ENCODE data around the gene PAX5.

The PAX5 gene

GRCh38 chr9:36987891-36988290 is 46.2 kb downstream of the PAX5 start:
- no peak for DNase-seq (ENCODE audit: low read depth in 2 of 2)

DNA sequence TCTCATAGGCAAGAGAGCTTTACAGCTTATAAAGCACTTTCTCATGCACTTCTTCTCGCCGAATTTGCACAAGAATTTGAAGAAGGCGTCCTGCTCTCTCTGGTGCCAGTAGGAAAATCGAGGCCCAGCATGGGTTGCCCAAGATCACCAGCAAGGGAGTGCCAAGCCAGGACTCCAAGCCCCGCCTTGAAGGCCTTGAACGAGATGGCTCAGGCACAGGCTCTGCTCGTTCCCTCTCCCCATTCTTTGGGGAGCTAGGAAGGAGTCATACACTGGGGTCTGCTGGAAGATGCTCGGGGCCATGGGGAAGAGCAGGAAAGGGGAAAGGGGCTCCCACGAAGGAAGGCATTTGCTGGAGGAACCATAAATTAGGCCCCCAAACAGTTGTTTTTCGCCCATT is 46.7 kb downstream of the PAX5 start:
- DNase-seq (ENCODE audit: low read depth in 2 of 2), result no peak

- no peak for DNase-seq (ENCODE audit: low read depth in 2 of 2)
These were observed 47.3 kb downstream of the PAX5 start for GRCh38 chr9:36986468-36987408.

- DNase-seq (ENCODE audit: low read depth in 2 of 2), result no peak
These were observed 48.1 kb downstream of the PAX5 start for GRCh38 chr9:36985769-36986467.

- DNase-seq (ENCODE audit: low read depth in 2 of 2), result no peak
These were observed 48.9 kb downstream of the PAX5 start for GRCh38 chr9:36985061-36985768.

- no peak for DNase-seq (ENCODE audit: low read depth in 2 of 2)
These were observed 53.7 kb downstream of the PAX5 start for GRCh38 chr9:36980148-36980974.

DNA sequence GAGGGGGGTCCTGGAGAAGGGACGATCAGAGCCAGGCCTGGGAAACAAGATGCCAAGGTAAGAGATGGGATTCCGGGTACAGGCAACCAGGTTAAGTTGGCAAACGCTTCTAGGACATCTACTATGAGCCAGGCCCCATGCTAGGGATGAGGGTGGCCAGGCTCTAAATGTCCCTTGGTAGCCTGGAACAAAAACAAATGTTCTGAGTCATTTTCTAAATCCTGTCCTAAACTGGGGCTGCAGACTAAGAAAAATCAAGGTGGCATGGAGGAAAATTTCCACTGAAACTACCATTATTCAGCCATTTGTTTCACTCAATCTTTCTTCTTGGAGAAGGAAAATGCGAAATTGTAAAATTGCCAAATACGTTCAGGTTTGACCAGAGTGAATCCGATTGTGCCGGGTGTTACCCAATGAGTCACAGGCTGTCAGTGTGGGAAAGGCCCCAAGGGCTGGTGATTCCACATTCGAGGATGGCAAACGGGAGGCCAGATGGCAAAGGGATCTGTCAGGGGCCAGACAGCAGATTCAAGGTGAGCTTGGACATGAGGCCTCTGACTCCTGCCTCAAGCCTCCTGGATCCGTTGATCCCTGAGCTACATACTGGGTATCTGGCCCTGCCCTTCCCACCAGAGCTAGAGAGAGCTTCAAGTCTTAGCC is 57.6 kb downstream of the PAX5 start:
- no peak for DNase-seq (ENCODE audit: low read depth in 2 of 2)

GRCh38 chr9:36974731-36975130 is 59.3 kb downstream of the PAX5 start:
- no peak for DNase-seq (ENCODE audit: low read depth in 2 of 2)

DNA sequence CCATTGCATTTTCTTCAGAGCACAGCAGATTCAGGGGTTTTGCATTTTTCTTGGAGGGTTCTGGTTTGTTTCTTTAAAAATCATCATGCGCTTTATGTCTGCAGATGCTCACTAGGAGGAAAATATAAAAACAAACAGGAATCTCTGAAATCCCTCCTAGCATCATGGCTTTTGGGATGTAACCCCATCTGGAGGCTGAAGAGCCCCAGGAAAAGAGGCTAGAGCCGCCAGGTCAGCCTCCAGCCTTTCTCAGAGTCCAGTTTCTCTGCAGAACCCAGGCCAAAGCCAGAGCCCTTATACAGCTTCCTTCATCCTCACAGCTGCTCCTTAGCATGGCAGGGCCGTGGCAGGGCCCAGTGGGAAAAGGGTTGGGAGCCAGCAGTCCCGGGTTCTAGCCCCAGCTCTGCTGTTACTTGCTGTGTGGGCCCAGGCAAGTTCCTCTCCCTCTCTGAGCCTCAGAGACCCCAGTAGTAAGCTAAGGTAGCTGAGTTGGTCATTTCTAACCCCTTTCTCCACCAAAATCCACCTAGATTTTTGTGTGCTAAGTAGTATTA is 62.1 kb downstream of the PAX5 start:
- no peak for DNase-seq (ENCODE audit: low read depth in 2 of 2)

DNA sequence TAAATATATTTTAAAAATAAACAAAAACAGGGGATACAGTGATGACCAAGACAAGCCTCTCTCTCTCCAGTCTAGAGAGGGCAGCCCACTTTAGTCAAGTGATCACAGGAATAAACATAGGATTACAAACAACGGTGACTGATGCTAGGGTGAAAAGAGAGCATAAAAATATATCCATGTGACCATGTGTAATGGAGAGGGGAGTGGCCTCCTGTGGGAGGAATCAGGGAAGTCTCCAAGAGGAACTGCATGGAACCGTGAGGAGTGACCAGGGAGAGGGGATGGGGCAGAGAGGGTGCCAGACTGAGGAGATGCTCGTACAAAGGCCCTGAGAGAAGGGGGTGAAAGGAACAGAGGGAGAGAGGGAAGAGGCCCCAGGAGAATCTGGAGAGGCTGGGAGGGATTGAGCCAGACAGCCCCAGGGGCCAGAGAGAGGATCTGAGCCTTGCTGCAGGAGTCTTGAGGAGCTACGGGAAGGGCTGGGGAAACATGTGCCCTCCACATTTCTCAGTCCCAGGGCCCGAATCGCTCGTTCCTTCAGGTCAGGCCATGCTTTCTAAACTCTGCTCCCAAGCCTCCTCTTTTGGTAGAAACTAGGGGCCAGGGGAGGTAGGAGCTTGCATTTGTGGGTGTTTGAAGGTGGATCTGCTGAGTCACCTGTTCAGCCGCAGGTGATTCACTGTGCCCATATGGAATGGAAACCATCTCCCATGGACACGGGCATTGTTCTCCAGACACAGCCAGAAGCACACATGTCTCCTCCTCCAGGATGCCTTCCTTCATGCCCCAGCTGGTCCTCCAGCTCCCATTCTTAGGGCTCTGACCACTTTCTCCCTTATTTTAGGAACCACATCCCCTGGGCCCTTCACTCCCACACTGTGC is 63.8 kb downstream of the PAX5 start:
- no peak for DNase-seq (ENCODE audit: low read depth in 2 of 2)

GRCh38 chr9:36969216-36969771 is 64.8 kb downstream of the PAX5 start:
- DNase-seq (ENCODE audit: low read depth in 2 of 2), result no peak

GRCh38 chr9:36968574-36969215 is 65.4 kb downstream of the PAX5 start:
- DNase-seq (ENCODE audit: low read depth in 2 of 2), result no peak

DNA sequence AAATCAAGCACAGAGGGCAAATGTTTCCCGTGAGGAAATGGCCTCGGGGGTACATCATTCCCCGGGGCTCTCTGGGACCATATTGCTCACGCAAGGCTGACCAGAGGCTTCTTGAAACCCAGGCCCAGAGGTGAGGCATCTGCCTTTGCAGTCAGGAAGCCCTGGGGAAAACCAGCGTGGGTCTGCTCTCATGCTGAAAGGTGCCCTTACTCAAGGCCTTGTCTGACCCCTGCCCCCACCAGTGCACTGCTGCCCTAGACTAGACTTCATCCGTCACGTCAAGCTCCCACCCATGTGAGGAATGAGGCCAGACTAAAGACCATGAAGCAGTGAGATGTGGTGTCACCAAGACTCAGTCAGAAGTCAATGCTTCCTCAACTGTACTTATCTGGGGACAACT is 66.1 kb downstream of the PAX5 start:
- DNase-seq (ENCODE audit: low read depth in 2 of 2), result no peak

GRCh38 chr9:36966371-36967097 is 67.5 kb downstream of the PAX5 start:
- DNase-seq (ENCODE audit: low read depth in 2 of 2), result no peak

DNA sequence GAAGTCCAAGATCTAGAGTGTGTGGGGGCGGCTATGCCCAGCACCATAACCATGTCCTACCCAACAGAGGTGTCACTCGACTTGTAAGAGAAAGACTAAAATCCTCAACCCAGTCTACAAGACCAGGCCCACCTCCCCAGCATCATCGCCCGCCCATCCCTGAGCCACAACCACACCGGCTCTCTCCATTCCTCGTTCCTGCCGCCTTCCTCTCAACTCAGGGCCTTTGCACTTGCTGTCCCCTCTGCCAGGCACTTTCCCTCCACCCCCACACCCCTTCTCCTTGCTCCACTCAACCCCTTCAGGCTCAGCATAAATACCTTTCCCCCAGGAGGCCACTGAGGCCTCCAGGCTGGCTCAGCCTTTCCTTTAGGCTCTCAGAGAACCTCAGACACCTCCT is 69.3 kb downstream of the PAX5 start:
- DNase-seq (ENCODE audit: low read depth in 2 of 2), result no peak

GRCh38 chr9:36963346-36963745 is 70.7 kb downstream of the PAX5 start:
- no peak for DNase-seq (ENCODE audit: low read depth in 2 of 2)

DNA sequence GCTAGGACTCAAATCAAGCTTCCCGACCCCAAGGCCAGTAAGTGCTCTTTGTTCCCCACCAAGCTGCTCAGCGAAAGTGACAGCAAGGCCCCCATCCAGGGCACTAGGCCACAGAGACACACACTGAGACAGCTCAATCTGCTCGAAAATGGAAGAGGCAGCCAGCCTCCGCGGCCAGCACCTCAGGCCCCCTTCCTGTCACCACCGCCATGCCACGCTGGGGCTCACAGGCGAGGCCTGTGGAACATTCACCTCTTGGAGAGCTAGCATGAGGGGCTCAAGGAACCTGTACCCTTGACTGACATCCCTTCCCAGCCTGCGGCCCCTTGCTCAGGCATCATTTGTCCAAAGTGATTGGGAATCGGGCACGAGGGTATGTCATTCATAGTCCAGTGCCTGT is 71.4 kb downstream of the PAX5 start:
- DNase-seq (ENCODE audit: low read depth in 2 of 2), result no peak
